HepG2 (cell line): ENCODE measurements around the gene SLC4A9. TPM values are rescaled to one million over a fixed set of nuclear protein-coding genes. Genes with fewer than 3 reads are reported as not detected.

Experiments
- DPF2 ChIP-seq: sonication (generic); formaldehyde crosslinking; IDR thresholded peaks from 2 replicates; pipeline ENCODE4 v1.4.0; 2020; ENCODE audit warnings: mild to moderate bottlenecking, low read depth, missing genetic modification reagents, borderline replicate concordance
- DRAP1 ChIP-seq: IDR thresholded peaks from 2 replicates; pipeline ENCODE4 v1.6.1; 2016; ENCODE audit warnings: missing genetic modification reagents, missing compliant biosample characterization
- EEA1 ChIP-seq: sonication (generic); formaldehyde crosslinking; IDR thresholded peaks from 2 replicates; pipeline ENCODE4 v1.5.1; 2020; ENCODE audit warnings: mild to moderate bottlenecking, missing genetic modification reagents, borderline replicate concordance
- FOXA3 ChIP-seq: IDR thresholded peaks from 2 replicates; pipeline ENCODE4 v1.6.1; 2016; ENCODE audit warnings: missing genetic modification reagents, missing compliant biosample characterization
- HOXA7 ChIP-seq: sonication (generic); formaldehyde crosslinking; IDR thresholded peaks from 2 replicates; pipeline ENCODE4 v1.8.1; 2022; ENCODE audit warnings: mild to moderate bottlenecking, missing genetic modification reagents, moderate library complexity
- KLF6 ChIP-seq: IDR thresholded peaks from 2 replicates; pipeline ENCODE4 v1.8.0; 2016; ENCODE audit warnings: missing biosample characterization, missing genetic modification reagents
- MTA1 ChIP-seq: sonication (generic); formaldehyde crosslinking; IDR thresholded peaks from 2 replicates; pipeline ENCODE4 v1.4.0; 2020; ENCODE audit warnings: missing genetic modification reagents, mild to moderate bottlenecking, borderline replicate concordance
- NFAT5 ChIP-seq: sonication (generic); formaldehyde crosslinking; IDR thresholded peaks from 2 replicates; pipeline ENCODE4 v1.4.0; 2020; ENCODE audit warnings: missing genetic modification reagents
- PHF8 ChIP-seq: sonication (generic); formaldehyde crosslinking; IDR thresholded peaks from 2 replicates; pipeline ENCODE4 v1.5.0; 2020; ENCODE audit warnings: missing genetic modification reagents
- REL ChIP-seq: sonication (generic); formaldehyde crosslinking; conservative IDR thresholded peaks from 2 replicates; pipeline ENCODE4 v1.8.0; 2022; ENCODE audit warnings: mild to moderate bottlenecking, missing genetic modification reagents, moderate library complexity
- TRIM22 ChIP-seq: fragments of 450-650 bp; IDR thresholded peaks from 2 replicates; pipeline ENCODE4 v1.6.1; 2017
- ZGPAT ChIP-seq: IDR thresholded peaks from 2 replicates; pipeline ENCODE4 v1.6.1; 2016; ENCODE audit warnings: mild to moderate bottlenecking
- ZNF350 ChIP-seq: sonication (generic); formaldehyde crosslinking; IDR thresholded peaks from 2 replicates; pipeline ENCODE4 v1.4.0; 2020; ENCODE audit warnings: mild to moderate bottlenecking, low read depth, missing genetic modification reagents, borderline replicate concordance
- ZNF557 ChIP-seq: sonication (generic); formaldehyde crosslinking; IDR thresholded peaks from 2 replicates; pipeline ENCODE4 v1.4.0; 2020; ENCODE audit warnings: missing genetic modification reagents
- ZNF567 ChIP-seq: sonication (generic); formaldehyde crosslinking; IDR thresholded peaks from 2 replicates; pipeline ENCODE4 v1.8.1; 2023; ENCODE audit warnings: mild to moderate bottlenecking, missing genetic modification reagents, borderline replicate concordance
- ZNF710 ChIP-seq: sonication (generic); formaldehyde crosslinking; IDR thresholded peaks from 2 replicates; pipeline ENCODE4 v1.5.0; 2020; ENCODE audit warnings: mild to moderate bottlenecking, missing genetic modification reagents, borderline replicate concordance
- ZNF740 ChIP-seq: sonication (generic); formaldehyde crosslinking; IDR thresholded peaks from 2 replicates; pipeline ENCODE4 v1.4.0; 2020; ENCODE audit warnings: missing genetic modification reagents
- ZSCAN29 ChIP-seq: sonication (generic); formaldehyde crosslinking; conservative IDR thresholded peaks from 2 replicates; pipeline ENCODE4 v1.4.0; 2020; ENCODE audit warnings: mild to moderate bottlenecking, missing genetic modification reagents
- polyA plus RNA-seq, 8 experiments: library from polyadenylated mRNA; depleted of rRNA in 3 of 8; stranded (reverse) in 7 of 8; unstranded in 1 of 8; fragments of >200 nt; fragmentation: Illumina TruSeq in 4 of 8; extraction: Trizol in 4 of 8; gene quantifications; 2 replicates each; pipeline versions ENCODE4 v1.2.1 to v1.2.3, GENCODE V29; 2011 to 2016; ENCODE audit warnings: low read depth in 4 of 8, missing spikeins in 1 of 8, mixed read lengths in 1 of 8; ENCODE audit not compliant: insufficient read depth in 1 of 8
- total RNA-seq, 5 experiments: library from RNA; depleted of rRNA; stranded (reverse); fragments of >200 nt; fragmentation: Illumina TruSeq; extraction: Trizol; gene quantifications; 2 replicates each; pipeline ENCODE4 v1.2.3, GENCODE V29; 2016; ENCODE audit warnings: low read depth in 1 of 5

Gene SLC4A9
- total and polyA plus RNA-seq, 2 of the 13 experiments (the other 11 are each of a cell fraction or from before 2014, with no cell fraction given) = not detected

- TF ChIP-seq TRIM22 (no peak), REL (CRISPR knock-in tag) (no peak; the same call in 1 of the 2 replicates), KLF6 (CRISPR knock-in tag) (peak; percentile 88; the same call in 1 of the 2 replicates), ZNF350 (CRISPR knock-in tag) (no peak), ZNF557 (peak; percentile 89; the same call in 1 of the 2 replicates), ZSCAN29 (no peak), FOXA3 (peak; percentile 55), ZNF710 (CRISPR knock-in tag) (peak; percentile 89), DRAP1 (CRISPR knock-in tag) (peak; percentile 34; the same call in 1 of the 2 replicates), NFAT5 (CRISPR knock-in tag) (peak; percentile 86; the same call in 1 of the 2 replicates), MTA1 (CRISPR knock-in tag) (0 out of 2 replicates have a peak, but pooled peaks have one; percentile 35), ZNF567 (peak; percentile 82; the same call in 1 of the 2 replicates), EEA1 (CRISPR knock-in tag) (peak; percentile 76; the same call in 1 of the 2 replicates), ZNF740 (CRISPR knock-in tag) (0 out of 2 replicates have a peak, but pooled peaks have one; percentile 35), HOXA7 (CRISPR knock-in tag) (no peak), ZGPAT (peak; percentile 86), PHF8 (CRISPR knock-in tag) (no peak; the same call in none of the 2 replicates), DPF2 (no peak)
Measured at GRCh38 chr5:140400730-140401361, 40.9 kb downstream of the SLC4A9 start (continued).
